Tibial nerve (tissue), 4 donors: ENCODE data around the gene ZBTB11. TPM values are rescaled to one million over a fixed set of nuclear protein-coding genes. Genes with fewer than 3 reads are reported as not detected.
"Not testable (repeated sequence)": the region's sequence is repeated elsewhere in the genome, so short reads cannot be mapped to it uniquely, and the experiment has no call there.

Experiments used
- DNase-seq, 2 donors: peaks; one replicate each; pipeline ENCODE4 v3.0.0-alpha.2; 2019; ENCODE audit warnings: low spot score in 2 of 2
- H3K27ac ChIP-seq, 4 donors: fragments of 200-600 bp; sonication (generic) in 3 of 4; one replicate each; pipeline ENCODE4 v1.5.1; 2017 to 2019; ENCODE audit warnings: mild to moderate bottlenecking in 1 of 4
- H3K27me3 ChIP-seq, 2 donors: fragments of 200-600 bp; sonication (generic) in 1 of 2; one replicate each; pipeline versions ENCODE4 v1.5.1 to v1.6.0; 2017 to 2019
- H3K36me3 ChIP-seq, 3 donors: fragments of 200-600 bp; sonication (generic); one replicate each; pipeline ENCODE4 v1.5.1; 2018 to 2019
- H3K4me1 ChIP-seq, 4 donors: fragments of 200-600 bp; sonication (generic) in 3 of 4; one replicate each; pipeline ENCODE4 v1.5.1; 2017 to 2019
- H3K4me3 ChIP-seq, 4 donors: fragments of 200-600 bp; sonication (generic) in 3 of 4; one replicate each; pipeline ENCODE4 v1.5.1; 2017 to 2019; ENCODE audit warnings: mild to moderate bottlenecking in 1 of 4, moderate library complexity in 1 of 4
- H3K9me3 ChIP-seq, 4 donors: fragments of 200-600 bp; sonication (generic) in 3 of 4; one replicate each; pipeline ENCODE4 v1.5.1; 2017 to 2019
- CTCF ChIP-seq, 5 experiments: fragments of 200-600 bp in 3 of 5; fragments of 450-650 bp in 2 of 5; sonication (generic) in 3 of 5; IDR thresholded peaks; one replicate each; pipeline ENCODE4 v1.5.1; 2016 to 2019; ENCODE audit warnings: antibody characterized with exemption in 5 of 5, mild to moderate bottlenecking in 3 of 5, moderate library complexity in 2 of 5
- EP300 ChIP-seq, 2 donors: sonication (generic); formaldehyde crosslinking; IDR thresholded peaks; one replicate each; pipeline ENCODE4 v1.6.1; 2017; ENCODE audit warnings: antibody characterized with exemption in 2 of 2, mild to moderate bottlenecking in 1 of 2
- POLR2A ChIP-seq, 2 donors: fragments of 450-650 bp; IDR thresholded peaks; one replicate each; pipeline ENCODE4 v1.6.1; 2017; ENCODE audit warnings: antibody characterized with exemption in 2 of 2, mild to moderate bottlenecking in 2 of 2, moderate library complexity in 2 of 2
- WGBS, 2 donors: methylation state at CpG; one replicate each; pipeline ENCODE4 v1.1.5; 2018; 5-methylcytosine and 5-hydroxymethylcytosine counted together
- total RNA-seq, 4 donors: library from RNA; depleted of rRNA; stranded (reverse); fragments of >200 nt; gene quantifications; one replicate each; pipeline ENCODE4 v1.1.0, GENCODE V29; 2016

The ZBTB11 gene
- total RNA-seq, 4 donors from 2014 or later: 18.3 to 20.5 (median 19.6) TPM

GRCh38 chr3:101693540-101693939 lies 16.6 kb upstream of the ZBTB11 start:
- H3K4me3 ChIP-seq, H3K9me3 ChIP-seq, H3K36me3 ChIP-seq, H3K27ac ChIP-seq, H3K27me3 ChIP-seq: not testable (repeated sequence)
- WGBS, 2 donors: 71 to 83% methylated on average over 13 of the region's 13 CpGs
- peak in 1 of 2 donors; percentile 29 for DNase-seq
- peak; percentile 13 to 38 (median 28) for TF ChIP-seq CTCF (IDR thresholded peaks at IDR 0.05)
- H3K4me1 ChIP-seq: peaks cover 0 to 12% (median 0%) of the 10 kb centered on the region in 4 donors

- H3K36me3 ChIP-seq, H3K9me3 ChIP-seq, H3K4me3 ChIP-seq, DNase-seq, H3K27ac ChIP-seq, H3K27me3 ChIP-seq: not testable (repeated sequence)
- H3K4me1 ChIP-seq: peaks cover 0 to 24% (median 4%) of the 10 kb centered on the region in 4 donors
- 73 to 76% methylated on average over 13 to 15 of the region's 15 CpGs for WGBS, 2 donors
Observed at GRCh38 chr3:101691685-101692671, 15.0 kb upstream of the ZBTB11 start.

- Histone ChIP-seq H3K9me3 (no peaks in the 10 kb centered on the region), H3K4me1 (peaks cover 0 to 20% (median 4%) of the 10 kb centered on the region in 4 donors), H3K4me3 (no peak overlapping the region), H3K27ac (no peak overlapping the region), H3K27me3 (no peaks in the 10 kb centered on the region), H3K36me3 (no peaks in the 10 kb centered on the region)
- DNase-seq: no peak
- no peak for TF ChIP-seq EP300 (IDR thresholded peaks at IDR 0.05)
- TF ChIP-seq POLR2A (IDR thresholded peaks at IDR 0.05): no peak
- TF ChIP-seq CTCF (IDR thresholded peaks at IDR 0.05): no peak
Observed at GRCh38 chr3:101690972-101691371, 14.0 kb upstream of the ZBTB11 start.

- Histone ChIP-seq H3K4me1 (peaks cover 3 to 27% (median 16%) of the 10 kb centered on the region in 4 donors), H3K27ac (peak overlapping the region in 1 of 4 donors; percentile 1), H3K4me3 (no peak overlapping the region), H3K27me3 (no peaks in the 10 kb centered on the region), H3K36me3 (peaks cover 0 to 15% (median 3%) of the 10 kb centered on the region in 3 donors), H3K9me3 (no peaks in the 10 kb centered on the region)
- DNase-seq: no peak
- 84 to 88% methylated on average over 2 of the region's 2 CpGs for WGBS, 2 donors
- TF ChIP-seq EP300 (IDR thresholded peaks at IDR 0.05) (no peak), CTCF (IDR thresholded peaks at IDR 0.05) (no peak), POLR2A (IDR thresholded peaks at IDR 0.05) (no peak)
Observed at GRCh38 chr3:101689286-101689685, 12.4 kb upstream of the ZBTB11 start.

- WGBS, 2 donors: 48 to 60% methylated on average over 25 of the region's 25 CpGs
- Histone ChIP-seq H3K4me1 (peaks cover 3 to 45% (median 26%) of the 10 kb centered on the region in 4 donors), H3K27ac (peak overlapping the region; percentile 85 to 95 (median 92)), H3K9me3 (no peaks in the 10 kb centered on the region), H3K27me3 (no peaks in the 10 kb centered on the region), H3K4me3 (peak overlapping the region; percentile 56 to 70 (median 64)), H3K36me3 (peaks cover 0 to 34% (median 3%) of the 10 kb centered on the region in 3 donors)
- no peak for TF ChIP-seq POLR2A (IDR thresholded peaks at IDR 0.05)
- TF ChIP-seq EP300 (IDR thresholded peaks at IDR 0.05): no peak
- DNase-seq: no peak
Observed at GRCh38 chr3:101687142-101687931, 10.4 kb upstream of the ZBTB11 start.
